Activated CD4-positive, CD25-positive, alpha-beta regulatory T cell (primary cell): Measurements from ENCODE around the gene SCAND1.
A peak's percentile ranks its signal among the peaks of the same experiment; 100 is the strongest.
"Not testable (repeated sequence)": the region's sequence is repeated elsewhere in the genome, so short reads cannot be mapped to it uniquely, and the experiment has no call there.

ENCODE experiments used
- DNase-seq, 4 experiments: peaks; one replicate each; lab custom pipeline; 2025; lab: John Stamatoyannopoulos, UW

The SCAND1 gene

DNA sequence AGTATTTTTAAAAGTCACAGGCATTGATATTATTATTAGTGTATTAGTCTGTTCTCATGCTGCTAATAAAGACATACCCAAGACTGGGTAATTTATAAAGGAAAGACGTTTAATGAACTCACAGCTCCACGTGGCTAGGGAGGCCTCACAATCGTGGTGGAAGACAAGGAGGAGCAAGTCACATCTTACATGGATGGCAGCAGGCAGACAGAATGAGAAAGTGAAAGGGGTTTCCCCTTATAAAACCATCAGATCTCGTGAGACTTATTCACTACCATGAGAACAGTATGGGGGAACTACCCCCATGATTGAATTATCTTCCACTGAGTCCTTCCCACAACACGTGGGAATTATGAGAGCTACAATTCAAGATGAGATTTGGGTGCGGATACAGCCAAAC, 5.0 kb upstream of the SCAND1 start:
- not testable (repeated sequence) for DNase-seq

DNA sequence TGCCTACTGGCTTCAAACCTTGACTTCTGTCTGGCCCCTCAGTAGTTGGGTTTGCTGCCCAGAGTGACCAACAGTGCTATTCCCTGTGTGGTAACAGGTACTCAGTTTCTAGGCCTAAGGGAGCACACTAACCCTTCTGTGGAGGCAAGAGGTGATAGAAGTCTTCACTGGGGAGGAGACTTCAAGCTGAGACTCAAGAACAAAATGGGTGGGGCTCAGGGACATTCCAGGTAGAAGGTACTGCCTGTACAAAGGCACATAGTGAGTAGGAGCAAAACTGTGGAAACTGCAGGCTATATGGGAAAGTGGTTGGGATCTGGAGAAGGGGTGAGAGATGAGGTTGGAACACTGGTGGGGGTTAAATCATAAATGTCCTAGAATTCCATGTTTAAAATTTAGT, 2.3 kb upstream of the SCAND1 start:
- DNase-seq: no peak

DNA sequence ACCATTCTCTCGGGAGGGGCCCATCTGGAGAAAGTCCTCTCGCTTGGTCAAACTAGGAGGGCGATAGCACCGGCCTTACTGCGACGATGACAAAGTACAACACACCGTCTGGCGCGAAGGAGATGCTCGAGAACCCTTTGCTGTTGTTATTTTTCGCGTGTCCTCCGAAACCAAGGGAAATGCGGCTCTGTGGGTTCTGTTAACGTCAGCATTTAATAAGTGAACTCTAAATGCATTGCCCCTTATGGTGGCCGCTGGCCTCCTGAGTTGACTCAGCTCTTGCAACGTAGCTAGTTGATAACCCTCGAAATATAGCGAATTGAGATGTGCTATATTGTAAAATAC, 577 bp upstream of the SCAND1 start:
- DNase-seq: peak in 1 of 4 experiments; percentile 24

DNA sequence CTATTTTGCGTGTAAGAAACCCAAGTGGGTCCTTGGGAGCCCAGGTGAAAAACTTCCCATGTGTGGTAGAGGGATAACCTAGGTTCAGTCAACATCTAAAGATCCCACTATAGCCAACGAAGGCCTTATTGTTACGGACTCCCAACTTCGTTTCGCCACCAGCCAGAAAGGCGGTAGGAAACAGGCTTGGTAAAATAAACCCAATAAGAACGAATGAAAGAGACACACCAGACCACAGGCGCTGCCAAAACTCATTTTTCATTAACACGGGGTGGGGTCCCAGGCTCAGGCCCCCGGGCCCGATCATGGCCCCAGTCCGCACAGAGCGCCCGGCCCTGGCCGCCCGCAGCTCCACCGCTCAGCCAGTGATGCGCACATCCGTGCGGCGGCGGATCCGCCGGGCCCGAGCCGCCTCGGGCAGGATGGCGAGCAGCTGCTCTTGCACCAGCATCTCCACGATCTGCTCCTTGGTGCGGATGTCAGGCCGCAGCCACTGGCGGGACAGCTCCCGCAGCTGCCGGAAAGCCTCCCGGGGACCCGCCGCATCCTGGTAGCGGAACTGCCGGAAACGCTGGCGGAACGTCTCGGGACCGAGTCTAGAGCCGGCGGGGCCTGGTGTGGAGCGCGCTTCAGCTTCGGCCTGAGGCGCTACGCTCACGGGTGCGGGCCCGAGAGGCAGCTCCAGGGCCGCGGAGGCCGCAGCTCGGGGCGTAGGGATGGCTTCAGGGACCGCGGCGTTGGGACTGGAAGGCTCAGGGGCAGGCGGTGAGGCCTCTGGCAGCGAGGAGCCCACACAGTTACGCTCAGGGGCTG, 709 bp downstream of the SCAND1 start:
- peak; percentile 38 to 59 (median 53) for DNase-seq

DNA sequence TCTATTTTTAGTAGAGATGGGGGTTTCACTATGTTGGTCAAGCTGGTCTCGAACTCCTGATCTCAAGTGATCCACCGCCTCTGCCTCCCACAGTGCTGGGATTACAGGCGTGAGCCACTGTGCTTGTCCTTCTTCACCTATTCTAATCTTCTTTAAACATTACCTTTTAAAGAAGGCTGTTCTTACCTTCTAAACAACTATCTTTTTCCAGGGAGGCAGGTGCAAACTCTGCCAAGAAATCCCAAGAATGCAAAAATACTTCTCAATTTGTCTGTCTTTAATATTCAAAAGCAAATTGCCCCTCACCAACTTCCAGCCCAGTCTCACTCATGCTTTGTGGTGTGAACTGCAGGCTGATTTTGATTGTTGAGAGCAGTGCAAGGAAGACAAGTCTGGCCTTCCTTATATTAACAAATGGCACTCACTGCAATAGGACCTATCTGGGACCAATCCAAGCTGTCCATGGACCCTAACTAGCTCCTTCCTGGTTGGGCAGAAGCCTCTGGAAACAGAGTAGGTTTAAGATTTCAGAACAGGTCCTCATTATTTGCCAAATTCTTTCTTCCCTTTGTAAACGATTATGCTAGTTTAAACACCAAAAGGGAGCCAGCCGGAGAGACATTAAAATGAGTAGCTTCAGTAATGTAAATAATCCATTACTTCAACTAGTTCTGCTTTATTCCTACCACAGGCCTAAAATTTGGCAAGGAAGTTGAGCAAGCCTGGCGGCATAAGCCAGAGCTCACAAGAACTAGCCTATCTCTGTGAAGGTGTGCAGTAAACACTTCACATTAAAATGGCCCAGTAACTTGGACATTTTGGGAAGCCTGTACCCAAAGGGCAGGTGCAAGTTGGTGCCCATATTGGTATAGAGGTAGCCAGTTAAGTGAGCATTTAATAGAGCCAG, 1.6 kb downstream of the SCAND1 start:
- no peak for DNase-seq

DNA sequence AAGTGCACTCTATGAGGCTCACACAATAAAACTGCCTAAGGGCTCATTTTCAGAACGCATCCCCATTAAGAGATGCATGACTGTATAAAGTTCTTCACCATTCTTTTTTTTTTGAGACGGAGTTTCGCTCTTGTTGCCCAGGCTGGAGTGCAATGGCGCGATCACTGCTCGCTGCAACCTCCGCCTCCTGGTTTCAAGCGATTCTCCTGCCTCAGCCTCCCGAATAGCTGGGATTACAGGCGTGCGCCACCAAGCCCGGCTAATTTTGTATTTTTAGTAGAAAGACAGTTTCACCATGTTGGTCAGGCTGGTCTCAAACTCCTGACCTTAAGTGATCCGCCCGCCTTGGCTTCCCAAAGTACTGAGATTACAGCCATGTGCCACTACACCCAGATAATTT, 2.2 kb downstream of the SCAND1 start:
- not testable (repeated sequence) for DNase-seq

DNA sequence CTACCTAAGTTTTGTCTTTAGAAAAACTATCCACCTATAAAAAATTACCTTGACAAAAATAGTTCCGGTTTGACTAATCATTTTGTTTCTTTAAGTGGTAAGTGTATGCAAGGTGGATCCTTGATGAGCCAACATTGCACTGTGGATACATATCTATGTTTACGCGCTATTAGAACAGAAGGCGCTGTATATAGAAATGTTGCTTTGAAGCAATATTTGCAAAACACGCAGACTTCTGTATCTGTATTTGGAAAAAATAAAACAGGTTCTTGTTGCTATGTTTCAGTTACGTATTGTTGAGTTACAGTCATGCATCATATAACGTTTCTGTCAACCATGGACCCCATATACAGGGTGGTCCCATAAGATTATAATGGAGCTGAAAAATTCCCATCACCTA, 4.2 kb downstream of the SCAND1 start:
- DNase-seq: no peak

DNA sequence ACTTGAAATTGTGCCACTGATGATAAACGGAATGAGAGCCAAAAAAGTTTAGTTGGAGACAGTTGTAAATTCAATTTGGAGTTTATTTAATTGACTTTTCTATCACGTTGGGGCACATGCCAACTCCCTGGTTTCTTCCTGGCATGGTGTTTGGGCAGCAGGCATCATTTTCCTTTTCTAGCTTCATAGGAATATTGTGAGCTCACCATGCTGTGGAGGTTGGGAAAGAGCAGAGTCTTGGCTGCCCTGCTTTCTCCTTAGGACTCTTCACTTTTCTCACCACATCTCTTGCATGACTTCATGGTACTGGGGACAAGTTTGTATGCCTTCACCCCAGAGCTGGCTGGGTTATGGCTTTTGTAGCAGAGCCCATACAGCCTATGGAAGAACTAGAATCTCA, 6.4 kb downstream of the SCAND1 start:
- no peak for DNase-seq

DNA sequence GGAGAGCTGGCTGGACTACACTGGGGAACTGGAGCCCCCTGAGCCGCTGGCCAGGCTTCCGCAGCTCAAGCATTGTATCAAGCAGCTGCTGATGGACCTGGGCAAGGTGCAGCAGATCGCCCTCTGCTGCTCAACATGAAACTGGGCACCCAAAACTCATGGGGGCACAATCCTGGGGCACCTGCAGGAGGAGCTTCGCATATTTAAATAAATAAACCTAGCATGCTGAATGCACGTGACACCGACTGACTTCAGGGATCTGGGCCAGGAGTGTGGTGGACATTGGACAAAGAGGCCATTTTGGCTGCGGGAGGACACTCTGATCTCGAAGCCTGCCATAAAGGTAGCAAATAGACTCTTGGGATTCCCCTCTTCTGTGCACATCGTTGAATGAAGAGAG, 6.8 kb downstream of the SCAND1 start:
- no peak for DNase-seq

DNA sequence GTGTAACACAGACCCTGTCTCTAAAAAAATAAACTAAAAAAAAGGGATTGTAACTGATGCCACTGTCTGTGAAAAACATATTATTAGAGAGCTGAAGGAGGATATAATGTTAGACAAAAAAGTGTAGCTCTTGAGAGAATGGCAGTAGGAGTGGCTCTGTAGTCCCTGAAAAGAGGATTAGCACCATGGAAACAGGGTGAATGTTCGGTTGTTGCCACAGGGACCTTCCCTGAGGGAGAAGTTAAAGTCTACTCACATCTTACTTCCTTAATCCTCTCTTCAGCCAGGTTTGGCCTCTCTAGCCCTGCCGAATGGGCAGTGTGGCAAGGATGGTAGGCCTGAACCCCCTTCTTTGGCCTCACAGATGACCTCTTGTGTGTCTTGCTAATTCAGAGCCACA, 12.1 kb downstream of the SCAND1 start:
- DNase-seq: no peak

DNA sequence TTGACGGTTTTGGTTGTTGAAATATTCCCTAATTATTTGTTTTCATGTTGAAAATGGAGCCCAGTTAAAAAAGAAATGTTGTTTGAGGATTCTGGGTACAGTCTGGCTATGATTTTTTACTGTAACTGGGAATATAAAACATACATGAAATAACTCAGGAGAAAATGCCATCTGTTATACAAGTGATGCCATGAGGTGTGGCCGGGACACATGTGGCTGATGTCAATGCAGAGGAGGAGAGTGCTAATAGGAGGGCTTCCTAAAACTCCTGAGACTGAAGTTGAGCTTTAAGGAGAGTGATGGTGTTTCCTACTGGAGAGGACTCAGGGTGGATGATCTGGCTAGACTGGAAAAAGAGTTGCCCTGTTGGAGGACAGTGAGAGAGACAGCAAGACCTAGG, 12.7 kb downstream of the SCAND1 start:
- no peak for DNase-seq

DNA sequence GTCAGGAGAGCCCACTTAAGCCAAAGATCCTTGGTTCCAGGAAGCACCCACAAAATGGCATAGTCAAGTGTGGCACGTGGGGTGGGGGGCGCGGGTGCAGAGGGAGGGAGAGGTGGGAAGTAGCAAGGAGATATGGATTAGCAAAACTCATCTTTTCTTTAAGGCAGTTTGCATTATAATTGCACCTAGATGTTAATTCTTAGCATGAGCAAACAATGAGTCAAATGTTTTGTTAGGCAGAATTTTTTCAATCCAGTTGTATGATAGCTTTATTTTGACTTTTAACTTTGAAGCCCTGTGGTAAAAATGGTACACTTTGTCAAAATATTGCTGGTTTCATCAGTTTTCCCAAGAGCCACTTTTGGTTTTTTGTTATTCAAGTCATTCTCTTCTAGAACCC, 15.0 kb downstream of the SCAND1 start:
- DNase-seq: no peak

DNA sequence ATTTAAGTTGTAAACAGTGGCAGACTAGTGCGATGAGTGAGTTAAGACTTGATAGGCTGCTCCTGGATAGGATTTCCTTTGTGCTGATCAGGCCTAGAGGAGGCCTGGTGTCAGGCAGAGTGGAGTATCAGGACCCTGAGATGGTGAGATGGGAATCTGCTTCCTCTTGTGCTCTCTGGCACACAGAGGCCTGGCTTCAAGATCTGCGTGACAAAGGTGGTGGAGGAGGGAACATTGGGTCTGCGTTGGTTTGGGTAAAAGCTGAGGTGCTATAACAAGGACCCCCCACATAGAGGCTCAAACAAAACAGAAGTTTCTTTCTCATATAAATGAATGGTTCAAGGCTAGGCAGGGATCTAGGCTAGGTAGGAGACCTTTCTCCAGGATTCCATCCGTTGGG, 20.3 kb downstream of the SCAND1 start:
- no peak for DNase-seq

DNA sequence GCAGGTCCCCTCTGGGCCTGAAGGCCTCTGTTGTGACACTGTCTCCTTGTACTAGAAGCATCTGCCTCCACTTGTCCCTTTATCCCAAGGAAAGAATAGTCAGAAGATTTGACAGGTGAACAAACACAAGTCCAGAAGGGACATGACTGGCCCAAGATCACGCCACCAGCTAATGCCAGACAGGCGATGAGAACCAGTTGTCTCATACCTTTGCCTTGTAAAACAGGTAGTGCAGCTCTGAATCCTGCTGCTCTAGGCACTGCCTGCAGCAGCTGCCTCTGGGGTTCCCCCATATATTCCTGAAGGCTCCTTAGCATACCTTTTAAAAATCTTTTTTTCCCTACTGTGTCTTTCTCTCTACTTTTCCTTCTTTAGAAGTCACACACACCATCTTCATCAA, 25.0 kb downstream of the SCAND1 start:
- no peak for DNase-seq

DNA sequence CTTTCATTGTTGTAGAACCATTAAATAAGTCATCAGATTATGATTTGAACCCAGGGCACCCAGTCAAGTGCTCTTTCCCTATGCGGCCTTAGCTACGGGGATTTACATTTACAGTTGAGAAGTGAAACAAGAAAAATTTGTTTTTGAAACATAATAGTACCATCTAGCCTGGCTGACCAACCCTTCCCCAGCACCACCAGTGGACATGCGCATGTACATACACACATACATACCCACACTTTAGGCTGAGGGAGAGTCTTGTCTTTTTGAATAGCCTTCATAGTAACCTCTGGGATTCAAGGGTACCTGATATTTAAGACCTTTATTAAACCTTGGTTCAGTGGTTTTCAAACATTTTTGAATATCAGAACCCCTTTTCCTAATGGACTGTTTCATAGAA, 33.8 kb downstream of the SCAND1 start:
- no peak for DNase-seq

DNA sequence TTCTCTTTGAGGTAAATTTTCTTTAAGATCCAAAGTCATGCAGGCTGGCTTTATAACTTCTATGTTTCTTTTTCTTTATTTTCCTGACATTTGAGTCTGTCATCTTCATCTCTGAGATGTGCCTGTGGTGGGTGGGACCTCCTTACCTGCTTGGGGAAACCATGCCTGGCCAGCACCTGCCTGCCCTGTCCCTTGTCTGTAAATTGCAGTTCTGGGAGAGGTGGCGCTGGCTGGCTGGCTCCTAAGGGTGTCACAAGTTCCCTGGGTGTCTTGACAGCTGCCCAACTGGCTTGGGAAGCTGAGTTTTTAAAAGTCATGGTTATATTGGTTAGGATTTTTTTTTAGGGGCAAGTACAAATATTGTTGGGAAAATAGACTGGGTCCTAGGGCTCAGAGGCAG, 36.3 kb downstream of the SCAND1 start:
- DNase-seq: no peak

DNA sequence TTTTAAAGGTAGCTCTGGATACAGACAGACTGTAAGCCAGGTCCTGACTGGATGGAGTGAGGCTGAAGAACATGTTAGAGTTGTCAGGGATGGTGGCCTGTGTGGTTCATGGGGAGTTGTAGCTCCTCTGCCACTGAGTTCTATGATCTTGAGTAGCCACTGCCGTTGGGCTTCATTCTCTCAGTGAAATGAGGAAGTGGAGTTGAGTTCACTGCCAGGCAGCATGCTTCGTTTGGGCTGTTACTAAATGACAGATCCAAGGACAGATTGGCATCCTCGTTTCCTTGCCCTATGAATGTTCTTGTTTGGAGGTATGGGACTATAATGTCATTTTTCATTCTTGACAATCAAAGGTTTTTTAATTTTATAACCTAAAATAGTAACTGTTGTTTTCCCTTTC, 37.2 kb downstream of the SCAND1 start:
- DNase-seq: no peak

DNA sequence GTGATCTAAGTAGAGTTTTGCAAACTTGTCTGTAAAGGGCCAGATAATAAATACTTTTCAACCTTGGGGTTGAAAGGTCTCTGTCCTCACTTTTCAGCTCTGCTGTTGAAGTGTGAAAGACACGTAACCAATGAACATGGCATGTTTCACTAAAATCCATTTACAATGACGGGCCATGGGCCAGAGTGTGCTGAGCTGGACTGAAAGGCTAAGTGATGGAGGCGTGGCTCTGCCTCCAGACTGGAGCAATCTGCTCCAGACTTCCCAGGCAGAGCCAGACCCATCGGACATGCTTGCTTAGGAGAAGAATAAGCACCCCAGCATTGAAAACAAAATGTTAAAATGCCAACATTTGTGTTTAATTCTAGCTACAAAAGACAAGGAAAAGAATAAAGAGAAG, 41.4 kb downstream of the SCAND1 start:
- DNase-seq: no peak

DNA sequence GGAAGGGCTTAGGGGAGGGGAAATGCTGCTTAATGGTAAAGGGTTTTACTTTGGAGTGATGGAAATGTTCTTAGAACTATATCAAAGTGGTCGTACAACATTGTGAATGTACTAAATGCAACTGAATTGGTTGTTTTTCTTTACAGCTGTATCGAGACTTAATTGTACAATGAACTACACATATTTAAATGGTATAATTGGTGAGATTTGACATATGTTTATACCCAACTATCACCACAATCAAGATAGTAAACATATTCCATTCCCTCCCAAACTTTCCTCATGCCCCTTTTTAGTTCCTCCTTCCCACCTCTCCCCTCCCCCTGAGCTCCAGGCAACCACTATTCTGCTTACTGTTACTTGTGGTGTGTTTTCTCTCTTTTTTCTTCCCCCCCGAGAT, 44.0 kb downstream of the SCAND1 start:
- DNase-seq: no peak

DNA sequence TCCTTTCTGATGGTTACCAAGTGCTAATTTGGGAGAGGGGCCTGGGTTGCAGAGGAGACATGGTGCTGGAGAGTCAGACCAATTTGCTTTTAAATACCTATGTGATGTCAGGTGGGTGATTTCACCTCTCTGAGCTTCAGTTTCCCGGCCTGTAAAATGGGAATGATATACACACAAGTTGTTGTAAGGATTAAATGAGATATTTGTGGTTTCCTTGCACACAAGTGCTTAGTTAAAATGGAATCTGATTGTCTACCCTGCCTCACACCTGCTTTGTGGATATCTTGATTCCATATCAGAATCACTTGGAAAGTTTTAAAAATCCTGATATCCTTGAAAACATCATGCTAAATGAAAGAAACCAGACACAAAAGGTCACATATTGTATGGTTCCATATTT, 44.5 kb downstream of the SCAND1 start:
- no peak for DNase-seq

DNA sequence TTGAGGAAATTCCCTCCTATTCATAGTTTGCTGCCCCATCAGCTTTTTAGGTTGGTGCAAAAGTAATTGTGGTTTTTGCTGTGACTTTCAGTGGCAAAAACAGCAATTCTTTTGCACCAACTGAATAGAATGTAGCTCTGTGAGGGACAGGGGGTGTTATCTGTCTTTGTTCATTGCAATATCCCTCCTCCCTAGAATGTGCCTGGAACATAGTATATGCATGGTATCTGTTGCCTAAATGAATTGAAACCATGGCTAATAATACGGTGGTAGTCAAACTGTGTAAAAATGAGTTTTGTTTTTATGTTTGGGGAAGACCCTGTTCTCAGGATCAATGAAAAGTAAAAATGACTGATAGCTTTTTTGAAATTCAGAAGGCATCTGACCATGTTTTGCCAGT, 45.1 kb downstream of the SCAND1 start:
- DNase-seq: no peak

DNA sequence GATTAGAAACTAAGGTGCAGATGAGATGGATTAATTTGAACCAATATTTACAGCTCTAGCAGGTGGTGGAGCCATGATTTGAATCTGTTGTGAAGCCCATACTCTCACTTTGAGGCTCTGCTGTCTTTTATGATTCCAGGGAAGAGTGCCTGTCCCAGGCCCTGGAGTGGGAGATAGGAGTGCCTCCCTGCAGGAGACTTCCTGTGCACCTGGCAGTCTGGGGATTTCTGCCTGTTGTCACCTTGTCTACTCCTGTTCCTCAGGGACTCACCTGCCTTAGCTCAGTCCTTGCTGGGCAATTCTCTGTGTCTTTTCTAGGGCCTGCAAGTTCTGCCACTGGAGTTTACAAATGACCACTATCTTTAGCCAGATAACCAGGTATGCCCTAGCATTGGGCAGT, 46.3 kb downstream of the SCAND1 start:
- no peak for DNase-seq

DNA sequence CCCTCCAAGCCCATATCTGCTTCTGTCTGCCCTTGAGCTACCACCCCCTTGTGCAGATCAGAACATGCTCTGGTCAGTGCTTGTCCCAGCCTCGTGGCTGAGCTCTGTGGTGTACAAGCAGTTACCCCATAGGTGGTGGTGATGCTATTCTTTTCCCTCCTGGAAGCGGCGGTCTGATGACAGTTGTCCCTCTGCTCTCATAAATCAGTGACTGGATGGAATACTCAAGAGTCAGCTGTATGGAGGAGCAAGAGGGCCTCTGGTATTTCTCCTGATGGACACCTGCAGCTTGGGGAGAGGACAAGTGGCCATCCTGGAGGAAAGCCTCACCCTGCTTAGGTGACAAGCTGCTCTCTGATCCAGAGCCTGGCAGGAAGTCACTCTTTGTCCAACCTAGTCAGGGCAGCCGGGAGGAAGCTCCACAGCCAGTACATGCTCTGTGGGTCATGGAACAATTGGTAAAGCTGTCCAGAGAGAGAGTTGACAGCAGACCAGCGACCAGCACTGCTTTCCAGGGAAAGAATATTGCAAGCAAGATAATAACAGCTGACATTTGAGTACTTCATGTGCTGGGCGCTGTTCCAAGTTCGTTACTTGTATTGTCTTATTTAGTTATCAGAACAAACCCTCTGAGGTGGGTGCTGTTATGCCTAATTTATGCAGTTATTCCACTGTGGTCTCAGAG, 47.1 kb downstream of the SCAND1 start:
- DNase-seq: no peak
